MG63 (cell line): Measurements from ENCODE around the gene KIF20B. TPM values are rescaled to one million over a fixed set of nuclear protein-coding genes. Genes with fewer than 3 reads are reported as not detected.
"Not testable (repeated sequence)": the region's sequence is repeated elsewhere in the genome, so short reads cannot be mapped to it uniquely, and the experiment has no call there.

Experiments
- DNase-seq: peaks from one replicate; pipeline ENCODE4 v3.0.0-alpha.2; 2020
- H3K27me3 ChIP-seq: fragments of 250-450 bp; sonication (Bioruptor Pico); 2 replicates; pipeline ENCODE4 v1.5.1; 2020; ENCODE audit warnings: mild to moderate bottlenecking, moderate library complexity
- H3K36me3 ChIP-seq: fragments of 250-450 bp; sonication (Bioruptor Pico); 2 replicates; pipeline ENCODE4 v1.5.1; 2020; ENCODE audit warnings: mild to moderate bottlenecking, moderate library complexity
- H3K4me3 ChIP-seq: fragments of 250-450 bp; sonication (Bioruptor Pico); 2 replicates; pipeline ENCODE4 v1.5.1; 2020; ENCODE audit warnings: mild to moderate bottlenecking, moderate library complexity
- H3K9me3 ChIP-seq: fragments of 250-450 bp; sonication (Bioruptor Pico); 2 replicates; pipeline ENCODE4 v1.5.1; 2020; ENCODE audit warnings: mild to moderate bottlenecking, moderate library complexity
- total RNA-seq: library from RNA; depleted of rRNA; stranded (reverse); fragments of >200 nt; shearing (Covaris generic); gene quantifications from 2 replicates; pipeline ENCODE4 v1.2.3, GENCODE V29; 2014; ENCODE audit warnings: low replicate concordance

Gene KIF20B
- total RNA-seq, 1 experiment from 2014 or later = 8.2 TPM

DNA sequence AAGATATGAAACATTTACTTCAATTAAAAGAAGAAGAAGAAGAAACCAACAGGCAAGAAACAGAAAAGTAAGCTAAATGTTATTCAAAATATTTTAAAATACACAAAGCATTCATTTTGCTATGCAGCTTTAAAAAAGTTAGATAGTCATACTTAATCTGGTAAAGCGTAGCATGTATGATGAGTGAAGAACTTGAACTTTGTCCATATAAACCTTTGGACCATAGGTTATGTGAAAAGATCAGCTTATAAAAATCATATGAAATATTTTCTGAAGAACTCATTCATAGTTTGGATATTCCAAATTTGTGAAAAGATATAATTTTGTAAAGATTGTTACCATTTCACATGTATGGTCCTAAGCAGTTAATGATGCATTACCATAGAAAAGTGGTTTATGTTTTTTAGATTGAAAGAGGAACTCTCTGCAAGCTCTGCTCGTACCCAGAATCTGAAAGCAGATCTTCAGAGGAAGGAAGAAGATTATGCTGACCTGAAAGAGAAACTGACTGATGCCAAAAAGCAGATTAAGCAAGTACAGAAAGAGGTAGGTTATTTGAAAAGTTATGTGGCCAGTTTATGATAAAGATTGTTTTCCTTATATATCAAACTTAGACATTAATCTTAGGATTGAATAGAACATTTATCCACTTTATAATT, 37.3 kb downstream of the KIF20B start:
- Histone ChIP-seq H3K27me3 (no peaks in the 10 kb centered on the region), H3K4me3 (no peak overlapping the region), H3K9me3 (no peaks in the 10 kb centered on the region), H3K36me3 (peaks cover 46% of the 10 kb centered on the region)
- no peak for DNase-seq

DNA sequence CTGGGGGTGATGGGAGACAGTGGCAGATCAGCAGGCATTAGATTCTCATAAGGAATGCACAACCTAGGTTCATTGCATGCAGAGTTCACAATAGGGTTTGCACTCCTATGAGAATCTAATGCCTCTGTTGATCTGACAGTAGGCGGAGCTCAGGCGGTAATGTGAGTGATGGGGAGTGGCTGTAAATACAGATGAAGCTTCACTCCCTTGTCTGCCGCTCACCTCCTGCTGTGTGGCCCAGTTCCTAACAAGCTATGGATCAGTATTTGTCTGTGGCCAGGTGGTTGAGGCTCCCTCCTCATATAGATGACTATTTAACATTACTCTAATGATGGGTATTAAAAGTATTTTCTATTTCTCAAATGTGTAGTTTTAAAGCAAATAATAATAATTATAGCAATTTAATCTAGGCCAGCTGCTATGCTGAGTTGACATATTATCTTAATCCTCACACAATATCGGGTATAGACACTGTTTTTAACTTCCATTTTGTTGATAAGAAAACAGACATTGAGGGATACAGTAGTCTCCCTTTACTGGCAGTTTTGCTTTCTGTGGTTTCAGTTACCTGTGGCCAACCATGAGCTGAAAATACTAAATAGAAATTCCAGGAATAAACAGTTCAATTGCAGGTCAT, 39.9 kb downstream of the KIF20B start:
- no peak for DNase-seq
- no peaks in the 10 kb centered on the region for H3K9me3 ChIP-seq
- peaks cover 60% of the 10 kb centered on the region for H3K36me3 ChIP-seq
- no peak overlapping the region for H3K4me3 ChIP-seq
- no peaks in the 10 kb centered on the region for H3K27me3 ChIP-seq

DNA sequence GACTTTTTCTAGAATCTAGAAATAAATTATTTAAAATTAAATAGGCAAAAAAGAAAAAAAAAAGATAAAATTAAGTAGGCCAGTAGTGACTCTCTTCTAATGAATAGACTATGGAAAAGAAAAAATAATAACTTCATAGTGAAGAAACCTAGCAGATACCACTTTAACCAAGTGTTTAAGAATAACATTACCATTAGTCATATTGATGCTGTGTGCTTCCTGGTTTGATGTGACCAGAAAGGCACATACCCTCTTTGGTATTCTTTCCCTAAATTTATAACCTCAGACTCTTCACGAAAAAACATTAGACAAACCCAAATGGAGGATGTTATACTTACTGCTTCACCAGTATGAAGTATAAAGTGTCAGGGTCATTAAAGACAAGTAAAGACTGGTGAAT, 42.6 kb downstream of the KIF20B start:
- Histone ChIP-seq H3K27me3 (no peaks in the 10 kb centered on the region), H3K36me3 (peaks cover 60% of the 10 kb centered on the region), H3K4me3 (no peak overlapping the region), H3K9me3 (no peaks in the 10 kb centered on the region)
- DNase-seq = no peak

DNA sequence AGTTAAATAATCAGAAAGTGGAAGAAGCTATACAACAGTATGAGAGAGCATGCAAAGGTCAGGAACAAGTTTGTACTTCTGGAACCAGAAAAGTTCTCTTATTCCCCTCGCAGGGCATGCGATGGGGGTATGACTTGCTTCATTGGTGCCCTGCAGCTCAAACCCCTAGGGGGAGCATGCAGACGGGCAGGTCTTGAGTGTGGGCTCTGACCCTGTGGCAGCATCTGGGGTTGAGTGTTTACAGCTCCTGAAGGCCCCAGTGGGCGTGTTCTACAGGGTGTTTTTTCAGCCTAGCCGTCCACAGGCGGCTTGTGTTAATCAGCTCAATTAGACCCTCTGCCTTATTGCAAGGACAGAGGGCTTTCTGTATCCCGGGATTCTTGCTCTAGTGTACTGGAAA, 44.5 kb downstream of the KIF20B start:
- Histone ChIP-seq H3K9me3 (no peaks in the 10 kb centered on the region), H3K36me3 (peaks cover 51% of the 10 kb centered on the region), H3K4me3 (no peak overlapping the region), H3K27me3 (no peaks in the 10 kb centered on the region)
- no peak for DNase-seq

DNA sequence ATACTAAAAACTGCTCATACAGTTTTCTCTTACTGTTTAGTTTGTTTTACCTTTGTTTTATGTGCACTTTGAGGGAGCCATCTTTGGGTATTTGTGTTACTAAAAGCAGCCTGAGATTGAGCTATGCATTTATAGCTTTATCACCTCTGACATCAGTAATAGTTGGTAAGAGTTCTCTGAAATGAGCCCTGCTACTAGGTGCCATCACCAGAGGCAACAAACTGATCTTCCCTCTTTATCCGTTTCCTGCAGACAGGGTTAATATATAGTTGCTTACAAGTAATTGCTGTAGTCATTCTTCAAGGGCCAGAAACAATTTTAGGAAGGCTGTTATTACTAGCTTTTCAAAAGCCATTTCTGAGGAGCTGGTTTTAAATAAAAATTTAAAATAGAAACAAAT, 49.1 kb downstream of the KIF20B start:
- Histone ChIP-seq H3K4me3 (no peak overlapping the region), H3K27me3 (no peaks in the 10 kb centered on the region), H3K9me3 (no peaks in the 10 kb centered on the region), H3K36me3 (peaks cover 52% of the 10 kb centered on the region)
- DNase-seq = no peak

DNA sequence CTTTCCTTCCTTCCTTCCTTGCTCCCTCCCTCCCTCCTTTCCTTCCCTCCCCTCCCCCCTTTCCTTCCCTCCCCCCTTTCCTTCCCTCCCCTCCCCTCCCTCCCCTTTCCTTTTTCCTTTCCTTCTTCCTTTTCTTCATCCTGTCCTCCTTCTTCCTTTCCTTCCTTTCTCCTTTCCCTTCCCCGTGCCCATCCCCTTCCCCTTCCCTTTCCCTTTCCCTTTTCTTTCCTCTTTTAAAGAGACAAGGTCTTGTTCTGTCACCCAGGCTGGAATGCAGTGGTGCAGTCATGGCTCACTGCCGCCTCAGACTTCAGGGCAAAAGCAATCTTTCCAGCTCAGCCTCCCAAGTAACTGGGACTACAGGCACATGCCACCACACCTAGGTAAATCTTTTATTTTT, 54.0 kb downstream of the KIF20B start:
- Histone ChIP-seq H3K9me3 (no peaks in the 10 kb centered on the region), H3K36me3 (peaks cover 63% of the 10 kb centered on the region), H3K27me3 (no peaks in the 10 kb centered on the region), H3K4me3 (no peak overlapping the region)
- DNase-seq = no peak

DNA sequence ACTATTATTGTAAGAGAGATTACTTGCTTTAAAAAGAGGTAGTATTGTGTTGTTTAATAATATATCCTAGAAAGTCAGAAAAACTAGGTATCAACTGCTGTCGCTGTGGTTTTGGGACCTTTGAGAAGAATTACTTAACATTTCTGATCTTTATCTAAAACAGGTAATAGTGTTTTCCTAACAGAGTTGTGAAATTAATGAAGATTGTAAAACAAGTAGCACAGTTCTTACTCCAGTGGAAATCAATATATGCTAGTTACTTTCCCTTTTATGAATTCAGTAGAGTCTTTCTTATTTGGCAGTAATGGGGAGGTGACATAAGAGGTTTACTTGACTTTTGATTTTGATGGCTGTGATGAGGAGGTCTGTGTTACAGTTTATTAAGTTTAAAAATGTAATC, 58.1 kb downstream of the KIF20B start:
- Histone ChIP-seq H3K9me3 (no peaks in the 10 kb centered on the region), H3K27me3 (no peaks in the 10 kb centered on the region), H3K4me3 (no peak overlapping the region), H3K36me3 (peaks cover 76% of the 10 kb centered on the region)
- no peak for DNase-seq

DNA sequence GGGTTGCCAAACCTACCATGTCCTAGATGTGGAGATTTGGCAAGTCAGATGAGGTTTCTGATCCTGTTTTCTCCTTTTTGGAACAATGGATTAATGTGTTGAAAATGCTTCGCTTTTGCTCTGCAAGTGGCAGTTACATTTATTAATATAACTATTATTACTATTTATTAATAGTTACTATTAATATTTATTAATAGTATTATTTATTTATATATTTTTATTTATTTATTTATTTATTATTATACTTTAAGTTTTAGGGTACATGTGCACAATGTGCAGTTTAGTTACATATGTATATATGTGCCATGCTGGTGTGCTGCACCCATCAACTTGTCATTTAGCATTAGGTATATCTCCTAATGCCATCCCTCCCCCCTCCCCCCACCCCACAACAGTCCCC, 62.3 kb downstream of the KIF20B start:
- DNase-seq, H3K4me3 ChIP-seq, H3K9me3 ChIP-seq, H3K27me3 ChIP-seq: not testable (repeated sequence)
- H3K36me3 ChIP-seq = peaks cover 85% of the 10 kb centered on the region

DNA sequence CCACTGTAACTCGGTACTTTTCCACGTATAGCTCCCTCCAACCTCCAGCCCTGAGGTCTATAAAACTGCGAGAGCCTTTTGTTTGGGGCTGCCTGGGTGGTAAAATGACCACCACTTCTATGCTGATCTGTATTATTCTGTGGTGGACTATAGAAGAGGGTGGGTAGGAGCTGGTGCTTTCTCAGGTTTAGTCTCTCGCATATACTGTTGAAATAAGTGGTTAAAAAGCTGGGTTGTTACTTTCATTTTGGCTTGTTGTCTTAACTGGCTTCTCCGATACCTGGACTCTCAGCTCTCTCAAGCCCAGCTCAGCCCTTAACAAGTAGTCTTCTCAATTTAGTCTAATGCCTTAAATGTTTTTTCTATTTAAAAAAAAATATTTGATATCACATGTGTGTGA, 70.3 kb downstream of the KIF20B start:
- no peak overlapping the region for H3K4me3 ChIP-seq
- H3K27me3 ChIP-seq = no peaks in the 10 kb centered on the region
- no peaks in the 10 kb centered on the region for H3K9me3 ChIP-seq
- no peak for DNase-seq
- peaks cover 84% of the 10 kb centered on the region for H3K36me3 ChIP-seq

DNA sequence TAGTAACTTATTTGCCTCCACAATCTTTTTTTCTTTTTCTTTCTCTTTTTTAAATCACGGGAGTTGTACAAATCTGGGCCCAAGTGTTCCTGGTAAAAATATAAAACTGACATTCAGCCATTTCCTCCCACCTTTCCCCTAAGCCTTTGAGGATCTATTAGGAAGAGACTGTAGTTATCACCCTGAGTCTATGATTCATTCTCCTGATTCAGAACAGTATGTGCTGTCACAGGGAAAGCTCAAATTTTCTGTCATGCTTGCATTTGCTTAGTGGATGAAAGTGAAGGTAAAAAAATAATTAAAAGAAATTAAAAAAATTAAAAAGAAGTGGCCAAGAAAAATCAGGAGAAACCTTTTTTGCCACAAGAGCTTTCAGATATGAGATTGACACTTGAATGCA, 71.7 kb downstream of the KIF20B start:
- Histone ChIP-seq H3K4me3 (no peak overlapping the region), H3K27me3 (no peaks in the 10 kb centered on the region), H3K36me3 (peaks cover 81% of the 10 kb centered on the region), H3K9me3 (no peaks in the 10 kb centered on the region)
- no peak for DNase-seq

DNA sequence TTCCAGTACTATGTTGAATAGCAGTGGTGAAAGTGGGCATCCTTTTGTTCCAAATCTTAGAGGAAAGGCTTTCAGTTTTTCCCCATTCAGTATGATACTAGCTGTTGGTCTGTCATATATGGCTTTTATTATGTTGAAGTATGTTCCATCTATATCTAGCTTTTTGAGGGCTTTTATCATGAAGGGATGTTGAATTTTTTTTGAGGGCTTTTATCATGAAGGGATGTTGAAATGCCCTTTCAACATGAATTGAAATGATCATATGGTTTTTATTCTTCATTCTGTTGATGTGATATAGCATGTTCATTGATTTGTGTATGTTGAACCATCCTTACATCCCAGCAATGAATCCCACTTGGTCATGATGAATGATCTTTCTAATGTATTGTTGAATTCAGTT, 75.3 kb downstream of the KIF20B start:
- Histone ChIP-seq H3K36me3 (peaks cover 67% of the 10 kb centered on the region), H3K4me3 (no peak overlapping the region)

DNA sequence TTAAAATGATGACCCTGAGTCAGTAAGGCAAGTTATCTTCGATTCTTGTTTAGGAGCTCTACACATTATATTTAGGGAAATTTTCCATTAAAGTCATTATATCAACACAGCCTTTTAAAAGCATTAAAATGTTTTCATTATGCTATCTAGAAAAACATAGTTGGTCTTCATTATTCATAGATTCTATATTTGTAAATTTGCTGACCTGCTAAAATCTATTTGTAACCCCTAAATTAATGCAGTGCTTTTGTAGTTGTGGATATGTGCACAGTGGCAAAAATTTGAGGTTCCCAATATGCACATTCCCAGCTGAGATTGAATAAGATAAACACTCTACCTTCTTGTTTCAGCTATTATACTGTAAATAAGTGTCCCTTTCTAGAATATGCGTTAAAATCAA, 81.1 kb downstream of the KIF20B start:
- H3K9me3 ChIP-seq = no peaks in the 10 kb centered on the region
- no peak overlapping the region for H3K4me3 ChIP-seq
- peaks cover 24% of the 10 kb centered on the region for H3K36me3 ChIP-seq
- no peak for DNase-seq
- no peaks in the 10 kb centered on the region for H3K27me3 ChIP-seq

More for the DNA sequence above, 75.3 kb downstream of the KIF20B start:
- H3K27me3 ChIP-seq = no peaks in the 10 kb centered on the region
- H3K9me3 ChIP-seq = no peaks in the 10 kb centered on the region
- DNase-seq = no peak

DNA sequence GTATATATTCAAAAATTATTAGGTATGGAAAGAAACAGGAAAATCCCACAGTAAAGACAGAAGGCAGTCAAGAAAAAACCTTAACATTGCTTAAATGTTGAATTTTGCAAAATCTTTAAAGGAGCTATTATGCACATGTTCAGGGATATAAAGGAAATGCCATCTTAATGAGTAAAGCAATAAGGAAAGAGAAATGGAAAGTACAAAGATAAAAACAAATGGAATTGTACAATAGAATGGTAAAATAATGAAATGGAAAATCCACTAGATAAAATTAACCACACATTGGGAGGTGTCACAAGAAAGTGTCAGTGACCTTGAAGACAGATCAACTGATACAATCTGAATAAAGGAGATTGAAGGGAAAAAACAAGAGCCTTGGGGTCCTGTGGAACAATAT, 82.0 kb downstream of the KIF20B start:
- Histone ChIP-seq H3K4me3 (no peak overlapping the region), H3K36me3 (peaks cover 23% of the 10 kb centered on the region), H3K27me3 (no peaks in the 10 kb centered on the region), H3K9me3 (no peaks in the 10 kb centered on the region)
- no peak for DNase-seq

DNA sequence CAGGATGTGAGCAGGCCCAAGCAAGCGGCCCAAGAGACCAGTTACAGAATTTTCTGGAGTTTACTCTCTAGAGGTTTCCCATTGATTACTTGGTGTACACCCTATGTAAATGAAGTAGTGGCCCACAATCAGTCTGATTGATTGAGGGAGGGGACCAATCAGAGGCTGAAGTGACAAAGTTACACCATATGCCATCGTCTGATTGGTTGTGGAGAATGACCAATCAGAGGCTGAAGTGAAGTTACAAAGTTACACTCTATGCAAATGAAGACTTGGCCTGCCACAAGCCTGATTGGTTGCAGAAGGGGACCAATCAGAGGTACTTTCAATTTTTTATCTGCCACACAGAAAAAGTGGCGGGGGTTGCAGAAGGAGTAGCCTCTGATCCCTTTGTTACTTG, 83.7 kb downstream of the KIF20B start:
- peak; percentile 3 for DNase-seq

DNA sequence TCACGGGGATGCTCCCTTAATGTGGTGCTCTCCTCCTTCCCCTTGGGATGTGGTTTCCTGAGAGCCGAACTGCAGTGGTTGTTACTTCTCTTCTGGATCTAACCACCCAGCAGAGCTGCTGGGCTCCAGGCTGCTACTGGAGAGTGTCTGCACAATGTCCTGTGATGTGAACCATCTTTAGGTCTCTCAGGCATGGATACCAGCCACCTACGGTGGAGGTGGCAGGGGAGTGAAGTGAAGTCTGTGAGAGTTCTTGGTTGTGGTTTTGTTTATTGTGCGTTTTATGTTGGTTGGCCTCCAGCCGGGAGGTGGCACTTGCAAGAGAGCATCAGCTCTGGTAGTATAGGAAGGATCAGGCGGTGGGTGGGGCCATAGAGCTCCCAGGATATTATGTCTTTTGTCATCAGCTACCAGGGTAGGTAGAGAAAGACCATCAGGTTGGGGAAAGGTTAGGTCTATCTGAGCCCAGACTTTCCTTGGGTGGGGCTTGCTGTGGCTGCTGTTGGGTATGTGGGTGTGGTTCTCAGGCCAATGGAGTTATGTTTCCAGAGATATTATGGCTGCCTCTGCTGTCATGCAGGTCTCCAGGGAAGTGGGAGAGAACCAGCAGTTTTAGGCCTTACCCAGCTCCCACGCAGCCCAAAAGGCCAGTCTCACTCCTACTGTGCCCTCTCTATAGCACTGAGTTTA, 87.9 kb downstream of the KIF20B start:
- DNase-seq = no peak
- Histone ChIP-seq H3K9me3 (no peaks in the 10 kb centered on the region), H3K27me3 (no peaks in the 10 kb centered on the region), H3K36me3 (no peaks in the 10 kb centered on the region), H3K4me3 (no peak overlapping the region)

More for the DNA sequence above, 83.7 kb downstream of the KIF20B start:
- Histone ChIP-seq H3K36me3 (peaks cover 17% of the 10 kb centered on the region), H3K27me3 (no peaks in the 10 kb centered on the region), H3K4me3 (no peak overlapping the region), H3K9me3 (no peaks in the 10 kb centered on the region)

DNA sequence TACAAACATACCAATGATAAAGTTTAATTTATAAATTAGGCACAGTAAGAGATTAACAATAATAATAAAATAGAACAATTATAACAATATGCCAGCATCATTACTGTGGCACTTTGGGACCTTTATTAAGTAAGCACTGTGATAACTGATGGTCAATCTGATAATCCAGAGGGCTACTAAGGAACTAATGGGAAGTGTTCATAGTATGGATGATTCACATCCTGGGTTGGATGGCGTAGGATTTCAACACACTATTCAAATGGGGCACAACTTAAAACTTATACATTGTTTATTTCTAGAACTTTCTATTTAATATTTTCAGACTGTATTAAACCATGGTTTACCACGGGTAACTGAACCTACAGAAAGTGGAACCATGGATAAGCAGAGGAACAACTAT, 90.8 kb downstream of the KIF20B start:
- Histone ChIP-seq H3K36me3 (no peaks in the 10 kb centered on the region), H3K4me3 (no peak overlapping the region), H3K9me3 (no peaks in the 10 kb centered on the region), H3K27me3 (no peaks in the 10 kb centered on the region)
- DNase-seq = no peak

DNA sequence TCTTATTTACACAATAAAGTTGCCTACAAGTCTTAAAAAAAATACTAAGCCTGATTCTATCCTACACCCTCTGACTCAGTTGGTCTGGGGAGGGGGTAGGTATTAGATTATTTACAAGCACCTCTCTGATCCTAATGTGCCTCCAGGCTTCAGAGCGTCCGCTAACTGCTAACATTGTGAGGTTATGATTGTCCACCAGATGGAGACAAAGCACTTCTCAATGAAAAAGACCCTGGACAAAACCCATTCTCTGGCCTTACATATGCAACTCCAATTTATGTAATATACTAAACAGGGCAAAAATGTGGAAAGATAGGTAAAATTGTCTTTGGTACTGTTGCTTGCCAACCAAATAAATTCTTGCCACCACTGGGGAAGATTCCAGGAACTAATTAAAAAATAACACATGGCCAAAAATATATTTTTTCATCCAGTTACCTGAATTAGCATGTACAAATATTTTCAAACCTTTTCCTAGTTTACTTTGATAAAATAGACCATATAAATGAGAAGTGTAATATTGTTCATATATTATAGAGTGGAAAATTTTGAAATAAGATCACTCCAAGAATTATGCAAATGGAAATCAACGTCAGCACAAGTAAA, 92.4 kb downstream of the KIF20B start:
- Histone ChIP-seq H3K9me3 (no peaks in the 10 kb centered on the region), H3K36me3 (no peaks in the 10 kb centered on the region), H3K4me3 (no peak overlapping the region), H3K27me3 (no peaks in the 10 kb centered on the region)
- no peak for DNase-seq
